ENCODE results near the gene LFNG.

LFNG gene

GRCh38 chr7:2571409-2571808, 51.8 kb downstream of the LFNG start:
- no peak for TF ChIP-seq CTCF (IDR thresholded peaks at IDR 0.05; ENCODE audit: low read depth, low read length)
- Histone ChIP-seq H3K27me3 (no peaks in the 10 kb centered on the region), H3K4me3 (ENCODE audit: low read depth, low read length) (no peak overlapping the region), H3K36me3 (no peaks in the 10 kb centered on the region; the same call in 1 of the 2 replicates), H3K4me1 (no peaks in the 10 kb centered on the region; the same call in 1 of the 2 replicates), H3K9me3 (no peaks in the 10 kb centered on the region)
- no peak for DNase-seq

GRCh38 chr7:2572101-2572842, 52.7 kb downstream of the LFNG start:
- H3K9me3 ChIP-seq, result no peaks in the 10 kb centered on the region
- DNase-seq, result no peak
- no peaks in the 10 kb centered on the region; the same call in 1 of the 2 replicates for H3K4me1 ChIP-seq
- no peaks in the 10 kb centered on the region for H3K27me3 ChIP-seq
- TF ChIP-seq CTCF (IDR thresholded peaks at IDR 0.05; ENCODE audit: low read depth, low read length), result no peak
- H3K4me3 ChIP-seq (ENCODE audit: low read depth, low read length), result no peak overlapping the region
- H3K36me3 ChIP-seq, result no peaks in the 10 kb centered on the region; the same call in 1 of the 2 replicates

- H3K36me3 ChIP-seq, result no peaks in the 10 kb centered on the region; the same call in 1 of the 2 replicates
- no peak for TF ChIP-seq CTCF (IDR thresholded peaks at IDR 0.05; ENCODE audit: low read depth, low read length)
- H3K4me3 ChIP-seq (ENCODE audit: low read depth, low read length), result no peak overlapping the region
- H3K27me3 ChIP-seq, result no peaks in the 10 kb centered on the region
- no peaks in the 10 kb centered on the region for H3K9me3 ChIP-seq
- no peaks in the 10 kb centered on the region for H3K4me1 ChIP-seq
- no peak for DNase-seq
These were observed 54.2 kb downstream of the LFNG start for GRCh38 chr7:2573761-2574160.

GRCh38 chr7:2575046-2575732, 55.6 kb downstream of the LFNG start:
- Histone ChIP-seq H3K4me3 (ENCODE audit: low read depth, low read length) (no peak overlapping the region), H3K4me1 (no peaks in the 10 kb centered on the region), H3K9me3 (no peaks in the 10 kb centered on the region), H3K36me3 (no peaks in the 10 kb centered on the region; the same call in 1 of the 2 replicates), H3K27me3 (no peaks in the 10 kb centered on the region)
- no peak for DNase-seq
- TF ChIP-seq CTCF (IDR thresholded peaks at IDR 0.05; ENCODE audit: low read depth, low read length), result no peak

GRCh38 chr7:2575733-2576340, 56.3 kb downstream of the LFNG start:
- H3K27me3 ChIP-seq, result no peaks in the 10 kb centered on the region
- H3K36me3 ChIP-seq, result no peaks in the 10 kb centered on the region; the same call in 1 of the 2 replicates
- H3K4me1 ChIP-seq, result no peaks in the 10 kb centered on the region
- no peaks in the 10 kb centered on the region for H3K9me3 ChIP-seq
- DNase-seq, result no peak
- H3K4me3 ChIP-seq (ENCODE audit: low read depth, low read length), result no peak overlapping the region
- TF ChIP-seq CTCF (IDR thresholded peaks at IDR 0.05; ENCODE audit: low read depth, low read length), result no peak

Measured in BE2C (cell line).